ENCODE data around the gene ESPL1. TPM values are rescaled to one million over a fixed set of nuclear protein-coding genes. Genes with fewer than 3 reads are reported as not detected.
A peak's percentile ranks its signal among the peaks of the same experiment; 100 is the strongest.
"Not testable (repeated sequence)": the region's sequence is repeated elsewhere in the genome, so short reads cannot be mapped to it uniquely, and the experiment has no call there.

ESPL1 gene
- total RNA-seq, 2 donors from 2014 or later: 0.30 to 0.83 TPM

DNA sequence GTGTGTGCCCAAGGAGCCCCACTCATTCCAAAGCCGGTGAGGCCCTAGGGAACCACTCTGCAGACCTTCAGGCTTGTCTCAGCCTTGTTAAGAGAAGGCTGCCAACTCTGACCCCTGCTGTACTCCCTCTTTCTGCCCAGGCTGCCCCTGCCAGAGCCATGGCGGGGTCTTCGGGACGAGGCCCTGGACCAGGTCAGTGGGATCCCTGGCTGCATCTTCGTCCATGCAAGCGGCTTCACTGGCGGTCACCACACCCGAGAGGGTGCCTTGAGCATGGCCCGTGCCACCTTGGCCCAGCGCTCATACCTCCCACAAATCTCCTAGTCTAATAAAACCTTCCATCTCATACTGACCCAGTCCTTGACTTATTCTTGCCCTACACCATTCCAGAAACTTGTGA lies 38.7 kb downstream of the ESPL1 start:
- Mint-ChIP-seq H3K36me3 (ENCODE audit: low read depth) (peaks cover 9% of the 10 kb centered on the region), H3K4me1 (peaks cover 13% of the 10 kb centered on the region), H3K27ac (no peak overlapping the region), H3K27me3 (no peaks in the 10 kb centered on the region), H3K4me3 (no peak overlapping the region)
- DNase-seq: no peak
- no peak for ATAC-seq
- H3K9me3 ChIP-seq (ENCODE audit: control insufficient read depth, low read length, poor library complexity, severe bottlenecking): no peaks in the 10 kb centered on the region

DNA sequence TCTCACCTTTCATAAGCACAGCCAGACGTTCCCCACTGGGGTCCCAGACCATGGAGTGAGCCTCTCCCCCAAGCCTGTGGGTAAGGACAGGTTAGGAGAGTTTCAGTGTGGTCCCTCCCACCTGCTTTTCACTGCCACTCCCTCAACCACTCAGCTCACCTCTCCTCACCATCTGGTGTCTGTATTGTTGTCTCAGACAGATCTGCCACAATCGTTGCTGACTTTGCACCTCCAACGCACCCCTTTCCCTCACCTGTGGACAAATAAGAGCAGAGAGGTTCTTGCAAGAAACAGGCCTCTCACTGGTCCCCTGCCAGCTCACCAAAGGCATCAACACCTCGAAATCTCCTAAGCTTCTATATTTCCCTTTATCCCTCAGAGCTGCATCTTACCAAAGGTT lies 40.2 kb downstream of the ESPL1 start:
- Mint-ChIP-seq H3K27me3 (no peaks in the 10 kb centered on the region), H3K36me3 (ENCODE audit: low read depth) (peaks cover 5% of the 10 kb centered on the region), H3K4me3 (no peak overlapping the region), H3K4me1 (peaks cover 4% of the 10 kb centered on the region), H3K27ac (peak overlapping the region; percentile 27)
- DNase-seq: no peak
- no peaks in the 10 kb centered on the region for H3K9me3 ChIP-seq (ENCODE audit: control insufficient read depth, low read length, poor library complexity, severe bottlenecking)
- ATAC-seq: no peak

DNA sequence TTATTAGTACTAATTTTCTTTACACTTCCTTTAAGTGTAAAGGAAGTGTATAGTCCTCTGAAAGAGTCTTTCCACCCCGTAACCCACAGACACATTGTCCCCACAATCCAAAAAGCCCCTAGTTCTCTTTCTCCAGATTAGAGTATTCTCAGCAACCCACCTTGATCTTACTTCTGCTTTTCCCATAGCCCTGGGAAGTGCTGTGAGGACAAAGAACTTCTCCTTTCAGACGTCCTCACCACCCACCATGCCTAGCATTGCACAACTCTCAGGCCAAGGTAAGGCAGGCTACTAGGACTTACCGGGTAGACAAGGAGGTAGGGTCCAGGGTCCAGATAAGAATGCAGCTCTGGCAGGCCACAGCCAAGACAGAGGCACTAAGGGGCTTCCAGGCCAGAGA lies 45.9 kb downstream of the ESPL1 start:
- DNase-seq: no peak
- ATAC-seq: no peak
- H3K27ac Mint-ChIP-seq: no peak overlapping the region
- H3K36me3 Mint-ChIP-seq (ENCODE audit: low read depth): peaks cover 9% of the 10 kb centered on the region
- H3K4me1 Mint-ChIP-seq: peaks cover 12% of the 10 kb centered on the region
- H3K4me3 Mint-ChIP-seq: no peak overlapping the region
- no peaks in the 10 kb centered on the region for H3K9me3 ChIP-seq (ENCODE audit: control insufficient read depth, low read length, poor library complexity, severe bottlenecking)
- H3K27me3 Mint-ChIP-seq: no peaks in the 10 kb centered on the region

- ATAC-seq: no peak
- H3K9me3 ChIP-seq (ENCODE audit: control insufficient read depth, low read length, poor library complexity, severe bottlenecking): no peaks in the 10 kb centered on the region
- H3K27ac Mint-ChIP-seq: peak overlapping the region; percentile 97
- no peak for DNase-seq
- H3K4me1 Mint-ChIP-seq: peaks cover 29% of the 10 kb centered on the region
- peak overlapping the region; percentile 99 for H3K4me3 Mint-ChIP-seq
- H3K36me3 Mint-ChIP-seq (ENCODE audit: low read depth): peaks cover 10% of the 10 kb centered on the region
- no peaks in the 10 kb centered on the region for H3K27me3 Mint-ChIP-seq
Observed at GRCh38 chr12:53320352-53321195, 52.5 kb downstream of the ESPL1 start.

GRCh38 chr12:53324113-53324778 lies 56.1 kb downstream of the ESPL1 start:
- peak overlapping the region; percentile 92 for H3K27ac Mint-ChIP-seq
- ATAC-seq: peak; percentile 40
- H3K27me3 Mint-ChIP-seq: peaks cover 7% of the 10 kb centered on the region
- H3K4me1 Mint-ChIP-seq: peaks cover 26% of the 10 kb centered on the region
- peak overlapping the region; percentile 95 for H3K4me3 Mint-ChIP-seq
- H3K9me3 ChIP-seq (ENCODE audit: control insufficient read depth, low read length, poor library complexity, severe bottlenecking): no peaks in the 10 kb centered on the region
- peaks cover 8% of the 10 kb centered on the region for H3K36me3 Mint-ChIP-seq (ENCODE audit: low read depth)
- peak; percentile 19 to 30 (median 28) for DNase-seq

DNA sequence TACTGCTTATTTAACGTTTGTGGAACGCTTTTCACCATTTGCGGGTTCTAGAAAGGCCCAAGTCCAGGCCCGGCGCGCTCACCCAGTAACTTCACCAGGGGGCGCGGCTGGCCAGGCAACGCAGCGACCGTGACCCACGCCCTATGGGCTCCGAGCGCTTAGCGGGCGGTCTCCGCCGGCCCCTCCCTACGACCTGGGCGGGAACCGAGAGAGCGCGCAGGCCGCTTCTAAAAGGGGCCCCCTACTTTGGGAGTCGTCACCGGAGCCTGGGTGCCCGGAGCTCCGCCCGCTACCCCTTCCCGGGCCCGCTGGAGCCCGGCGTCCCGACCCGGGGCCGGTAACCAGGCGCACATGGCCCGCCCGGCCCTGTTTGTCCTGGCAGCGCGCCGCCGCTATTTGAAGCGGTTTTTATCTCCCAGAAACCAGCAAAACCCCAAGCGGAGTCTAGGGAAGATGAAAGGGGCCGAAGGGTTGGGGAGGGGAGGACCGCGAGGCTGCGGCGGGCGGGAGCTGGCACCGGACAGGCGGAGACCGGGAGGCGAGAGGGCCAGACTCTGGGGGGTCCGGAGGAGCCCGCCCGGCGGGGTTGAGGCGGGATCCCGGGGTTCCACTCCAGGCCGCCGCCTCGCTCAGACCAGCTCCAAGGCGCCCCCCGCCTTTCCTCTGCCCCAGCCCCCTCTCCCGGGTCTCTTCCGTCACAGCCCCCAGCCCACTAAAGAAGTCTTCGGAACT lies 56.8 kb downstream of the ESPL1 start:
- Mint-ChIP-seq H3K27me3 (peaks cover 7% of the 10 kb centered on the region), H3K4me1 (peaks cover 26% of the 10 kb centered on the region), H3K4me3 (peak overlapping the region; percentile 95)

DNA sequence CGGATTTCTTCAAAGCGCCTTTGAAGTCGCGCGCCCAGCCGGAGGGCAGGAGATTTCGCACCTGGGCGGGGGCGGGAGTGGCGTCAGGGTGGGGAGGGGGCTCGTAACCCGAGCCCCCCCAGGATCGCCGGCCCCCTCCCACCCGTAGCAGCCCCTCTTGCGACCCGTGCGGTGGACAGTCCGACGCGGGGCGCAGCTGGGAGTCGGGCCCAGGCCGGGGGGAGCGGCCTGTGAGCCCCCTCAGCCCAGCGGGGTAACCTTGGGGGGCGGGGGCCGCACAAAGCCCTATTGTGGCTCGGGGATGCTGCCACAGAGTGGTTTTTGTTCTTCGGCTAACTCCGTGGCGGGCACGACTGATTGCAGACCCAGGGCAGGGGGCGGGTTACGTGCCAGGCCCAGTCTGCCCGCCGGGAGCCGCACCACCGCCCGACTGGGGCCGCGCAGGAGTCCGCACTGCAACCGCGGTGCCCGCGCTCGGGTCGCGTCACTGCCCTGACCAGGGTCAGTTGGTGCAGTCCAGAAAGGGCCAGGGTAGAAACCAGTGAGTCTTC lies 57.5 kb downstream of the ESPL1 start:
- Mint-ChIP-seq H3K36me3 (ENCODE audit: low read depth) (peaks cover 10% of the 10 kb centered on the region), H3K27ac (no peak overlapping the region), H3K4me1 (peaks cover 24% of the 10 kb centered on the region), H3K4me3 (peak overlapping the region; percentile 95), H3K27me3 (peaks cover 7% of the 10 kb centered on the region)
- no peak for ATAC-seq
- DNase-seq: peak in 1 of 3 donors; percentile 23
- no peaks in the 10 kb centered on the region for H3K9me3 ChIP-seq (ENCODE audit: control insufficient read depth, low read length, poor library complexity, severe bottlenecking)

More for the DNA sequence above, 56.8 kb downstream of the ESPL1 start:
- H3K9me3 ChIP-seq (ENCODE audit: control insufficient read depth, low read length, poor library complexity, severe bottlenecking): no peaks in the 10 kb centered on the region
- ATAC-seq (peak; percentile 62), DNase-seq (peak; percentile 65 to 77 (median 77))
- Mint-ChIP-seq H3K27ac (peak overlapping the region; percentile 92), H3K36me3 (ENCODE audit: low read depth) (peaks cover 10% of the 10 kb centered on the region)

DNA sequence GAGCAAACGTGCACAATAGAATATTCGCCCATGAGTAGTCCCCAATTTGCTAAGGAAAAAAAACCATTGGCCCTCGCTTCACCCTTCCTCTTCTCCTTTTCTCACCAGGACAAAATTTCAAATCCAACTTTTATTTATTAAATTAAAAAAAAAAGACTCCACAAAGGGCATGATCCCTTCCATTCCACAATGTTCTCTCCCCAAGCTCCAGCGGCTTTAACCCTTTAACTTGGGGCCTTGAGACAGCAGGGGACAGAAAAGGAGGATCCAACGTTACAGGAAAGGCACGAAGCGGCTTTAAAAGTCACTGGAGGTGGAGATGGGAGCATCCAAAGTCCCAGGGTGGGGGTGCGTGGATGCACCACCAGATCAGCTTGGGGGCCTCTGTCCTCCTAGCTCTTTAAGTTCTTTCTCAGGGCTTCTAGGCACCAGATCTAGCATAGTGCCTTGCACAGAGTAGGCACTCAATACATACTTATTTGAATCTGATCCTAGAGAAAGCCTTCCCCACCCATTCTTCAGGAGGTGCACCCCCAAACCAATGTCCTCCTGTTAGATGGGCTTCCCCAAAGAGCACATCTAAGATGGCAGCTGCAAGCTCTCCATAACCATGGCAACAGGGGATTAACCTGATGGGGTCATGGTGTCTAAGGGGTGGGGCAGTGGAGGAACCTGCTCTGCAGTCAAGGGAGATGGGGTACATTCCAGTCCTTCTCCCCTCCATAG lies 58.5 kb downstream of the ESPL1 start:
- DNase-seq: no peak
- no peaks in the 10 kb centered on the region for H3K9me3 ChIP-seq (ENCODE audit: control insufficient read depth, low read length, poor library complexity, severe bottlenecking)
- peaks cover 7% of the 10 kb centered on the region for H3K27me3 Mint-ChIP-seq
- peaks cover 13% of the 10 kb centered on the region for H3K4me1 Mint-ChIP-seq
- no peak for ATAC-seq
- H3K4me3 Mint-ChIP-seq: peak overlapping the region; percentile 85
- peaks cover 4% of the 10 kb centered on the region for H3K36me3 Mint-ChIP-seq (ENCODE audit: low read depth)
- no peak overlapping the region for H3K27ac Mint-ChIP-seq

GRCh38 chr12:53327435-53328042 lies 59.4 kb downstream of the ESPL1 start:
- H3K4me1 Mint-ChIP-seq: peaks cover 19% of the 10 kb centered on the region
- peaks cover 7% of the 10 kb centered on the region for H3K36me3 Mint-ChIP-seq (ENCODE audit: low read depth)
- no peak overlapping the region for H3K27ac Mint-ChIP-seq
- H3K9me3 ChIP-seq (ENCODE audit: control insufficient read depth, low read length, poor library complexity, severe bottlenecking): no peaks in the 10 kb centered on the region
- DNase-seq (no peak), ATAC-seq (no peak)
- peaks cover 16% of the 10 kb centered on the region for H3K27me3 Mint-ChIP-seq
- H3K4me3 Mint-ChIP-seq: no peak overlapping the region

DNA sequence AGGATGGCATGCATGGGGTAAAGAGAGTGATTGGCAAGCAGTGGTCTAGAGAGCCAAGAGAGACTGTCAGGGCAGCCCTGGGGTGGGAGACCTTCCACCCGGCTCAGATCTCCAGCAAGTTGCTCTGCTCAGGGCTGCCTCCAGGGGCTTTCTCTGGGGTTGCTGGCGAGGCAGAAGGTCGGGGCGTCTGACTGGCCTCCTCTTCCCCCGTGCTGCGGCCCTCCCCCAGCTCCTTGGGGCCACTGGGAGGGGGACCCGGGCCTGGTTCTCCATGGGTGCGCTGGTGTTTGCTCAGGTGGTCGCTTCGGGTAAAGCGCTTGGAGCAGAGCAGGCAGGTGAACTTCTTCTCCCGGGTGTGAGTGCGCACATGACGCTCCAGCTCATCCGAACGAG lies 59.9 kb downstream of the ESPL1 start:
- Mint-ChIP-seq H3K27ac (no peak overlapping the region), H3K27me3 (peaks cover 17% of the 10 kb centered on the region), H3K4me3 (no peak overlapping the region), H3K36me3 (ENCODE audit: low read depth) (peaks cover 7% of the 10 kb centered on the region), H3K4me1 (peaks cover 19% of the 10 kb centered on the region)
- no peak for DNase-seq
- ATAC-seq: no peak
- H3K9me3 ChIP-seq (ENCODE audit: control insufficient read depth, low read length, poor library complexity, severe bottlenecking): no peaks in the 10 kb centered on the region

GRCh38 chr12:53330671-53331070 lies 62.6 kb downstream of the ESPL1 start:
- no peak overlapping the region for H3K27ac Mint-ChIP-seq
- no peak for ATAC-seq

GRCh38 chr12:53332339-53332738 lies 64.2 kb downstream of the ESPL1 start:
- Mint-ChIP-seq H3K27ac (peak overlapping the region; percentile 66), H3K27me3 (peaks cover 45% of the 10 kb centered on the region), H3K36me3 (ENCODE audit: low read depth) (peaks cover 13% of the 10 kb centered on the region), H3K4me1 (peaks cover 16% of the 10 kb centered on the region)
- ATAC-seq; DNase-seq; H3K9me3 ChIP-seq (ENCODE audit: control insufficient read depth, low read length, poor library complexity, severe bottlenecking); H3K4me3 Mint-ChIP-seq: not testable (repeated sequence)

More at GRCh38 chr12:53330671-53331070, 62.6 kb downstream of the ESPL1 start:
- DNase-seq: no peak
- H3K4me3 Mint-ChIP-seq: no peak overlapping the region
- H3K4me1 Mint-ChIP-seq: peaks cover 12% of the 10 kb centered on the region
- H3K9me3 ChIP-seq (ENCODE audit: control insufficient read depth, low read length, poor library complexity, severe bottlenecking): no peaks in the 10 kb centered on the region
- H3K27me3 Mint-ChIP-seq: peaks cover 29% of the 10 kb centered on the region
- peaks cover 7% of the 10 kb centered on the region for H3K36me3 Mint-ChIP-seq (ENCODE audit: low read depth)

Measured in T-helper 17 cell (primary cell).